Vagina (tissue), 2 donors: ENCODE results near the gene REN. TPM values are rescaled to one million over a fixed set of nuclear protein-coding genes. Genes with fewer than 3 reads are reported as not detected.

Experiments used
- DNase-seq, 2 donors: peaks; one replicate each; pipeline ENCODE4 v3.0.0-alpha.2; 2017; ENCODE audit errors: extremely low spot score in 2 of 2
- H3K27ac ChIP-seq: fragments of 200-600 bp; sonication (generic); one replicate; pipeline ENCODE4 v1.5.1; 2019
- H3K27me3 ChIP-seq: fragments of 200-600 bp; sonication (generic); one replicate; pipeline ENCODE4 v1.5.1; 2019
- H3K36me3 ChIP-seq, 2 donors: fragments of 200-600 bp; sonication (generic); one replicate each; pipeline ENCODE4 v1.5.1; 2017 to 2019
- H3K4me1 ChIP-seq: fragments of 200-600 bp; sonication (generic); one replicate; pipeline ENCODE4 v1.5.1; 2019
- H3K4me3 ChIP-seq, 2 donors: fragments of 200-600 bp; sonication (generic); 1 replicate in 1 of 2; 2 replicates in 1 of 2; pipeline ENCODE4 v1.5.1; 2016 to 2019
- H3K9me3 ChIP-seq: fragments of 200-600 bp; sonication (generic); one replicate; pipeline ENCODE4 v1.5.1; 2019
- CTCF ChIP-seq, 3 experiments: fragments of 450-650 bp in 2 of 3; fragments of 200-600 bp in 1 of 3; sonication (generic) in 1 of 3; IDR thresholded peaks; one replicate each; pipeline ENCODE4 v1.5.1; 2017 to 2019; ENCODE audit warnings: antibody characterized with exemption in 3 of 3, mild to moderate bottlenecking in 2 of 3, moderate library complexity in 2 of 3
- POLR2A ChIP-seq, 2 donors: fragments of 450-650 bp; IDR thresholded peaks; one replicate each; pipeline ENCODE4 v1.6.1; 2017; ENCODE audit warnings: antibody characterized with exemption in 2 of 2, mild to moderate bottlenecking in 2 of 2, moderate library complexity in 2 of 2
- POLR2AphosphoS5 ChIP-seq, 2 donors: sonication (generic); formaldehyde crosslinking; IDR thresholded peaks; one replicate each; pipeline ENCODE4 v1.9.0; 2017; ENCODE audit warnings: antibody characterized with exemption in 2 of 2, mild to moderate bottlenecking in 2 of 2, low read depth in 1 of 2; ENCODE audit not compliant: insufficient read depth in 1 of 2
- intact Hi-C: fragments of 100-400 bp; cut with DNase I; formaldehyde crosslinking; loops from one replicate; pipeline ENCODE4 v1.15.1; 2023
- total RNA-seq: library from RNA; depleted of rRNA; stranded (reverse); fragments of >200 nt; gene quantifications from one replicate; pipeline ENCODE4 v1.2.3, GENCODE V29; 2016

Gene REN
- total RNA-seq, 1 donor from 2014 or later, result not detected

GRCh38 chr1:204207136-204207616 lies 41.0 kb upstream of the REN start:
- Histone ChIP-seq H3K4me3 (no peak overlapping the region), H3K27ac (no peak overlapping the region), H3K36me3 (no peaks in the 10 kb centered on the region), H3K9me3 (no peaks in the 10 kb centered on the region), H3K4me1 (no peaks in the 10 kb centered on the region), H3K27me3 (no peaks in the 10 kb centered on the region)
- TF ChIP-seq CTCF (IDR thresholded peaks at IDR 0.05), result peak; percentile 53 to 83 (median 61)
- TF ChIP-seq POLR2A (IDR thresholded peaks at IDR 0.05), result no peak
- no peak for DNase-seq
- intact Hi-C loops, result no loop called here

- intact Hi-C loops, result no loop called here
Measured at GRCh38 chr1:204206121-204206520, 40.0 kb upstream of the REN start.

GRCh38 chr1:204205486-204205885 lies 39.3 kb upstream of the REN start:
- H3K4me3 ChIP-seq, result no peak overlapping the region
- H3K4me1 ChIP-seq, result no peaks in the 10 kb centered on the region
- intact Hi-C loops, result no loop called here
- DNase-seq, result no peak
- no peaks in the 10 kb centered on the region for H3K27me3 ChIP-seq
- H3K27ac ChIP-seq, result no peak overlapping the region
- no peaks in the 10 kb centered on the region for H3K36me3 ChIP-seq
- no peaks in the 10 kb centered on the region for H3K9me3 ChIP-seq
- no peak for TF ChIP-seq POLR2A (IDR thresholded peaks at IDR 0.05)
- TF ChIP-seq CTCF (IDR thresholded peaks at IDR 0.05), result no peak
- no peak for TF ChIP-seq POLR2AphosphoS5 (IDR thresholded peaks at IDR 0.05; ENCODE audit: insufficient read depth in 1 of 2, low read depth in 1 of 2)

More at GRCh38 chr1:204206121-204206520, 40.0 kb upstream of the REN start:
- no peak for DNase-seq
- Histone ChIP-seq H3K9me3 (no peaks in the 10 kb centered on the region), H3K27ac (no peak overlapping the region), H3K27me3 (no peaks in the 10 kb centered on the region), H3K4me1 (no peaks in the 10 kb centered on the region), H3K4me3 (no peak overlapping the region), H3K36me3 (no peaks in the 10 kb centered on the region)
- no peak for TF ChIP-seq POLR2A (IDR thresholded peaks at IDR 0.05)
- no peak for TF ChIP-seq CTCF (IDR thresholded peaks at IDR 0.05)
- no peak for TF ChIP-seq POLR2AphosphoS5 (IDR thresholded peaks at IDR 0.05; ENCODE audit: insufficient read depth in 1 of 2, low read depth in 1 of 2)

- intact Hi-C loops, result no loop called here
Measured at GRCh38 chr1:204204944-204205343, 38.8 kb upstream of the REN start.

More at GRCh38 chr1:204204944-204205343, 38.8 kb upstream of the REN start:
- Histone ChIP-seq H3K27me3 (no peaks in the 10 kb centered on the region), H3K27ac (no peak overlapping the region), H3K9me3 (no peaks in the 10 kb centered on the region), H3K4me1 (no peaks in the 10 kb centered on the region), H3K4me3 (no peak overlapping the region), H3K36me3 (no peaks in the 10 kb centered on the region)
- TF ChIP-seq POLR2AphosphoS5 (IDR thresholded peaks at IDR 0.05; ENCODE audit: insufficient read depth in 1 of 2, low read depth in 1 of 2) (no peak), CTCF (IDR thresholded peaks at IDR 0.05) (no peak), POLR2A (IDR thresholded peaks at IDR 0.05) (no peak)
- DNase-seq, result no peak
